Measurements from ENCODE around the gene OSBP2. TPM values are rescaled to one million over a fixed set of nuclear protein-coding genes. Genes with fewer than 3 reads are reported as not detected.
A peak's percentile ranks its signal among the peaks of the same experiment; 100 is the strongest.
"Not testable (repeated sequence)": the region's sequence is repeated elsewhere in the genome, so short reads cannot be mapped to it uniquely, and the experiment has no call there.

Gene OSBP2
- polyA plus RNA-seq, 10 donors: 4.5 to 11.9 (median 5.3) TPM

DNA sequence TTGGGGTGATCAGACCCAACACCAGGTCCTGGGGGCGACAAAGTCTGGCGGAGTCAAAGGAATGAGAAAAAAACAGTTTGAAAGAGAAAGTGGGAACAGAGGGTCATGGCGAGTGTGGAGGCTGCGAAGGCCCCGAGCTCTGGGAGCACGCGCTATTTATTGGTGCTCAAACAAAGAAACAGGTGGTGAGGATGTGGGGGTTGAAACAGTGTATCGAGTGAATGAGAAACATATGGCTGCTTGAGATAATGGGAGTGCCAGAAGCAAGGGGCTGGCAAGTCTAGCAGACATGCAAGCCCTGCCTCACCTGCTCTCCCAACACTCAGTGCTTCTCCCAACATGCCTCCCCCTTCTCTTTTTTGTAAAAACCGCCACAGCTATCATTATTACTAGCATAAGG lies 19.2 kb upstream of the OSBP2 start:
- DNase-seq: no peak

DNA sequence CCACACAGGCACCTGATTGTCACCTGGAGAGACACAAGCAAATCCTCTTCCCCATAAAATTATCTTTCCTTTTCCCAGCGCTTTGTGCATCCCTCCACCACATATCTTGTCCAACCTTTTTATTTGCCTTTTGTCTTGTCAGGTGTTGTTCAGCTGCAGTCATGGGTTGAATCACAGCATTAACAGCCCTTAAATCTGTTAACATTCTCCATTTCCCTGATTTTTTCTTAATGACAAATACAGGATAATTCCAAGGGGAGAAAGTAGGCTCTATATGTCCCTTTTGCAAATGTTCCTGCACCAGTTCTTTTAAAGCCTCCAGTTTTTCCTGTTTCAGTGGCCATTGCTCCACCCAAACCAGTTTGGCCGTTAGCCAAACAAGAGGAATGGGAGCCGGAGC lies 18.1 kb upstream of the OSBP2 start:
- DNase-seq: not testable (repeated sequence)

DNA sequence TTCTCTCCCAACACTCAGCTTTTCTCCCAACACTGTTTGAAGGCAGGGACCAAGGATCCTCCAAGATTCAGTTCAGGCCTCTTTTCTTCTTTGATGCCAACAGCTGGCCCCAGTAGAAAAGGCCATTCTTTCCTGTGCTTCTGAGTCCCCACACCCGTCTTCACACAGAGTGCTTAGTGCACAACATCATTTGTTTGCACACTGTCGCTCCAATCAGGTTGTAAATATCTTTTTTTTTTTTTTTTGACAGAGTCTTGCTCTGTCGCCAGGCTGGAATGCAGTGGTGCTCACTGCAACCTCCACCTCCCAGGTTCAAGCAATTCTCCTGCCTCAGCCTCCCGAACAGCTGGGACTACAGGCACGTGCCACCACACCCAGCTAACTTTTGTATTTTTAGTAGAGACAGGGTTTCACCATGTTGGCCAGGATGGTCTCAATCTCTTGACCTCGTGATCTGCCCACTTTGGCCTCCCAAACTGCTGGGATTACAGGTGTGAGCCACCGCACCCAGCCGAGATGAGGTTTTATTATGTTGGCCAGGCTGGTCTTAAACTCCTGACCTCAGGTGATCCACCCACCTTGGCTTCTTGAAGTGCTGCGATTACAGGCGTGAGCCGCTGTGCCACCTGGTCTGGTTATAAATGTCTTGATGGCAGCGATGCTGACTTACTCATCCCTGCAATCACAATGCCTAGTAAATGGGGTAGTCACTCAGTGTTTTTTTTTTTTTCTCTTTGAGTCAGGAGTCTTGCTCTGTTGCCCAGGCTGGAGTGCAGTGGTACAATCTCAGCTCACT lies 14.6 kb upstream of the OSBP2 start:
- DNase-seq: not testable (repeated sequence)

DNA sequence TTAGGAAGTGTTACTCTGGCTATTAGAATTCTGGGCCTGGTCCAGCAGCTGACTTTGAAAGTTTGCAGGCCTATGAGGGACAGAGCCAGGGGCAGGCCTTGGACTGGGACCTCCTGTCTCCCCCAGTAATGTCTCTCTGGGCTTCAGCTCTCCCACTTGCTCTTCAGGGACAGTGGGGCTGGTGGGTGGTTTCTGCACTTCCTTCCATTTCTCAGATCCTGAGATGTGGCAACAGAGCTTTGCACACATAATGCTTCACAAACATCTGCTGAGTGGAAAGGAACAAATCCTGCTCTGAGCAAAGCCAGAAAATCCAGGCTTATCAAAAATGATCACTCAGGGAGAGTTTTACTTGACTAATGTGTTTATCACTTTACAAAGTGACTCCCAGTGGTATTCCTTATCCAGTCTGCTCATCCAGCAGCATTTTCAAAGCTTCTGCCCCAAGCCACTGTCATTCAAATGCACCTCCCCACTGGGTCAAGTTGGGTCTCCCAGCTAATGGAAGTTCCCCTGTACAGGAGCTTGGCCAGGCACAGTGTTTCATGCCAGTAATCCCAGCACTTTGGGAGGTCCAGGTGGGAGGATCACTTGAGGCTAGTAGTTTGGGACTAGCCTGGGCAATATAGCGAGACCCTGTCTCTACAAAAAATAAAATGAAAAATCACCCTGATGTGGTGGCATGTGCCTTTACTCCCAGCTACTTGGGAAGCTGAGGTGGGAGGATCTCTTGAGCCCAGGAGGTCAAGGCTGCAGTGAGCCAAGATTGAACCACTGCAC lies 13.5 kb upstream of the OSBP2 start:
- peak in 1 of 3 donors; percentile 19 for DNase-seq

DNA sequence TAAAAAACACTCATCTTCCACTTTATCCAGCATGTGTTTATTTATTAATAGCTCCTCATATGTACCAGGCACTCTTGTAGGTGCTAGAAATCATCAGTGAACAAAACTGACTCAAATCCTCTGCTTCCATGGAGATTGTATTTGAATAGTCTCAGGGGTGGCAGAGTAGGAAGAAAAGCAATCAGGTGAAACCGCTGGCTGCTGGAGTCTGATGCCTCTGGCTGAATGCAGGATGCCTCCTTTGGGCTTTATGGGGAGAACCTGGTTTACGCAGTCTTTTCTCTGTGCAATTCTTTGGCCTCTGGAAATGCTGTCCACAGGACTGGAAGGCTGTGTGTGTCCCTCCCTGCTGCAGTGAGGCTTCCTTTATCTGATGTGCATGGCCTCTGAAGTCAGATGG lies 12.8 kb upstream of the OSBP2 start:
- no peak for DNase-seq

DNA sequence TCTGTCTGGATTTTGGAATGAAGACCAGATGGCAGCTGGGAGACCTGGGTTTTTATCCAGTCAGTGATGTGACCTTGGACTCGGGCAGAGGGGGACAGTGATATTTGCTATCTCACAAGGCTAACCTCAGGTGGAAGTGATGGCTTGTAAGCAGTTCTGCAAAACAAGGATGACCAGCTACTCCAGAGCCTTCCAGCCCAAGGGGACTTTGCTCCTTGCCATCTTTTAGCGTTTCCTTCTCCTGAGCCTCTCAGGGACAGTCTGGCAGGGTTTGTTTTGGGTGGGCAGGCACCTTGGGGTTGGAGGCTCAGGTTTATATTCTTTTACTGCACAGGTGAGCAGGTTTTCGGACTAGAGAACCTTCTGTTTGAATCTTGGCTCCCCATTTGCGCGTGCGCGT lies 9.5 kb upstream of the OSBP2 start:
- DNase-seq: no peak

DNA sequence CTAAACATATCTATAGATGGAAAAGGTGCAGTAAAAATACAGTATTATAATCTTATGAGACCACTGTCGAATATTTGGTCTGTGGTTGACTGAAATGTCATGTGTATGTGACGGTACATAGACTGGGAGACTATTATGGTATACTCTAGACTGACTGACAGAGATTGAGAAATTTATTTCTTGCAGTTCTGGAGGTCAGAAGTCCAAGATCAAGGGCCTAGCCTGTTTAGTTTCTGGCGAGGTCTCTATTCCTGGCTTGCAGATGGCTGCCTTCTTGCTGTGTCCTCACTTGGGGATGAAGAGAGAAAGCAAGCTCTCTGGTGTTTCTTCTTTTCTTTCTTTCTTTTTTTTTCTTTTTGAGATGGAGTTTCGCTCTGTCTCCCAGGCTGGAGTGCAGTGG lies 7.3 kb upstream of the OSBP2 start:
- DNase-seq: no peak

DNA sequence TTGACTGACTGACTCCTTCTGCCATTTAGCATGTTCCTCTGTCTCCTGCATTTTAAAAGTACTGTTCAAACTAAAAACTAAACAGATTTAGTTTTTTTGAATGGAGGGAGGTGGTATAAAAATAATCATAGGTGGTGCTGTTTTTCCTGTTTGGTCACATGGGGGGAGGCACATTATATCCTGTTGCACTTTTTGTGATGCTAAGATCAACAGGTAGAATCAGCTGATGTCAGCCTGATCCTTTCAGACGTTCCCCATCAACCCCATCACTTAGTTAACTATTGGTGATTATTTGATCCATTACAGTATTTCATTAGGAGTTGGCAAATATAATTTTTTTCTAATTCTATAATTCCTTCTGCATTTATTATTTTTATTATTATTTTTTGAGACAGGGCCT lies 5.1 kb upstream of the OSBP2 start:
- DNase-seq: no peak

DNA sequence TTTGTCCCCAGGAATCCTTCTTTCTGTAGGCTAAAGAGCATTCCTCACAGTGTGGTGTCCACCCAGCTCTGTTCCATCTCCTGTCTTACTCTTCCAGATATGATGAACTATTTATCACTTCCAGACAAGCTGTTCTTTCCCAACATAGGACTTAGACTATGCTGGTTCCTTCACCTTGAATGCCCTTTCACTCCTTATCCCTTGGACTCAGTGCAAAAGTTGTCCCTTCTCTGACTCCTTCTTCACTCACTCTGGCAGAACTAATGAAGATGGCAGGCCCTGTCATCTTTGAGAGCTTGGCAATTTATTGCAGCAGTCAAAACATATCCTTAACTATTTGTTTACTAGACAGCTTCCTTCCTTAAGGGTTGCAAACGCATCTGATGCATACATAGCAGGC lies 3.5 kb upstream of the OSBP2 start:
- no peak for DNase-seq

DNA sequence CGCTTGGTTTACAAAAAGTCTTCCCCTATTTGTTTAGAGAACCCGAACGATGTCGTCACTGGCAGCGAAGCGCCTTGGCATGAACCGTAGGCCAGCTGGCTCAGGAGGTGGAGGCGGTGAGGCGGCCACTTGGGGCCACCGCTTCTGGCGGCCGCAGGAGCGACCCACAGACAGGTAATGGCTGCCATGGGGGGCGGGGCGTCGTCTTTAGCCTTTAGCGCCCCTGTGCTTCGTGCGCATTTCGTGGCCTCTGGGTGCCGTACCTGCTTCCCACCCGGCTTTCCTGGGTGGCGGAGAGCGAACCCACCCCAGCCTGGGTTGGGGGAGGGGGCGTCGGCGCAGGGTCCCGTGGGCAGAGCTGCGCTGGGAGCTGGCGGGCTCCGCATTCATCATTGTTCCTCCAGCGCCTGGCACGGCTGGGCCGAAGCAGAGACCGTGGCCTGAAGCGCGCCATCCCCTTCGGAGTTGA lies 469 bp upstream of the OSBP2 start:
- DNase-seq: peak in 2 of 3 donors; percentile 18 to 63

DNA sequence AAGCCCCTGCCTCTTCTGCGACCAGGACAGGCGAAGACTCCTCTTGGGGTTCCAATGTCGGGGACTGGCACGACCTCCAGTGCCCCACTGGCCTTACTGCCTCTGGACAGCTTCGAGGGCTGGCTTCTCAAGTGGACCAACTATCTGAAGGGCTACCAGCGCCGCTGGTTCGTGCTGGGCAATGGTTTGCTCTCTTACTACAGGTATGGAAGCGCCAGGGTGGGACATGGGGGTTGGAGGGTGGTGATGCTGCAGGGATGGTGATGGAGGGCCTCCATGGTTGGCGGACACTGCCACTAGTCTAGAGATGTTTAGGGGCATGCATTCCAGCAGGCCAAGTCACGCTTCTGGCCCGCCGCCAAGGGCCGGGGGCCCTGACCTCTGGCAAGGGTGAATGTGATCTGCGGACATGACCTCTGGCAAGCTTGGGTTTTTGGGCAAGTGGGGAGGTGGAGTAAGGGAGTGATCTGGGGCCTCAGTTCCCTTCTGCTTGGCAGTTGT lies 727 bp downstream of the OSBP2 start:
- no peak for DNase-seq

DNA sequence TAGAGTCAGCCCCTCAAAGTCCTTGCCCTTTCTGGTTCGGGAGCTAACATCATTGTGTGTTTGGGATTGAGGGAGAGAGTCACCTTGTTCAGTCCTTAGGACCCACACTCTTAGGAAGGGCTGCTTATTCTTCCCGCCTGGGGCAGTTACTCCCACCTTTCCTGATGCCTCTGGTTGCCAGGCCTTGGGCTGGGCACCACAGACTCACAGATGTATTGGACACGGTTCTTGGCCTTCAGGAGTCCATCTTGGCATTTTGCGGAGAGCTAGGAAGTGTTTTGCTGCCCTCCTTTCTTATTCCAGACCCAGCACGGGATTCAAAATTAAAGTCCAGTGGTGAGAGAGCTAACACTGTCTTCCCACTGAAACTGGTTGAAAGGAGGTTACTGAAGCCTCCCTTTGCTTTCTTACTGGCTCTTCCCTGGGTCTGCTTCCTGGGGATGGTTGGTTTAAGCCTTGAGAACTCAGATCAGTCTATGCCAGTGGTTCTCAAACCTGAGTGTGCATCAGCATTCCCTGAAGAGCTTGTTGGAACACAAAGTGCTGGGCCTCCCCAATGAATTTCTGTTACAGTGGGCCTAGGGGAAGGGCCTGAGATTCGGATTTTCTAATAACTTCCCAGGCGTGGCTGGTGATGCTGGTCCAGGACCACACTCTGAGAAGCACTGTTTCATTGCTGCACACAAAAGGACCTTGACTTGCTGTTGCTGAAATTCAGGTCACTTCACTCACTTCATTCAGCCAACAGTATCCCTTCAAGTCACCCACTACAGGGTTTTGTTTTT lies 1.4 kb downstream of the OSBP2 start:
- no peak for DNase-seq

DNA sequence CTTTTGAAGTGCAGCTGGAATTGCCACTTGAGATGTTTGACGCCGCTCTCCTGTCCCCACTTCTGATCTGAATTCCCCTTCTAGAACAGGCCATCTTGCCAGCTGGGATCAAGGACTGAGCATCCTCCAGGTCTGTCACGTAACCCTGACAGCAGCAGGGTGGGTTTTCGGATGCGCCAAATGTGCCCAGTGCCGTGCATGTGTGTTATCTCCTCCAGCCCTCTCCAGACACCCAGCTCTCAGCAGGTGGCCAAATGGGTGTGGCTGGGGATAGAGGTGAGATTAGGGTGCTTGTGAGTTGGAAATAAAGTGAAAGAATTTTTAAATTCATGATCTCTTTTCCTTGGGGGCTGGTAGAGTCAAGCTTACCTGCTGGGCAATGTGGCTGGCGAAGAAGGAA lies 3.3 kb downstream of the OSBP2 start:
- no peak for DNase-seq

DNA sequence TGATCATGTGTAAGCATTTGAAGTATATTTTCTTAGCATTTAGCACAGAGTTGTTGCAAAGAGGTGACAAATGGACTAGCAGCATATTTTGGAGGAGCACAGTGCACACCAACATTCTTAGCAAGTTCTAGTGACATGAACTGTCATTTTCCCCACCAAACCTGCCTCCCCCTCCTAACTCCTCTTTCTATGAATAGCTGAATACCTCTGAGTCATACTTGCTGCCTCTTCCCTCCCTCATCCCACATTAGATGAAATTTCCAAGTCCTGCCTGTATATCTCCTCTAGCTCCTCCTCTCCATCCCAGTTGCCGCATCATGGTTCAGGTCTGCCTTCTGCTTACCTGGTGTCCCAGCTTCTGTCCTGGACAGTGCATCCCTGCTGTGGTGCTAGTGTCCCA lies 7.2 kb downstream of the OSBP2 start:
- DNase-seq: no peak

DNA sequence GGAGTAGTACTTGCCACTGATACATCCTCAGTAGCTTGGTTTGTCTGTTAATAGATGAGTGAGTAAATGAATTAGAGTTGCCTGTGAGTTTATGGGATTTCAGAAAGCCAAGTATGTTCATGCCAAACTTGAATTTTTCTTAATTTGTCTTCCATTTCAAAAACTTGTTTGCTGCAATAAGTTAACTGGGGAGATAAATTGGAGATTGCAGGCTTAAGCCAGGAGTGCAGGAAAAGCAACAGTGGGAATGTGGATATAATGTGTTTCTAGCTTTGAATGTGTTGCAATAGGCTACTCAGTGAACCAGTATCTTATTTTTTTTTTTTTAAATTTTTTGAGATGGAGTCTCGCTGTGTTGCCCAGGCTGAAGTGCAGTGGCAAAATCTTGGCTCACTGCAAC lies 8.2 kb downstream of the OSBP2 start:
- no peak for DNase-seq

DNA sequence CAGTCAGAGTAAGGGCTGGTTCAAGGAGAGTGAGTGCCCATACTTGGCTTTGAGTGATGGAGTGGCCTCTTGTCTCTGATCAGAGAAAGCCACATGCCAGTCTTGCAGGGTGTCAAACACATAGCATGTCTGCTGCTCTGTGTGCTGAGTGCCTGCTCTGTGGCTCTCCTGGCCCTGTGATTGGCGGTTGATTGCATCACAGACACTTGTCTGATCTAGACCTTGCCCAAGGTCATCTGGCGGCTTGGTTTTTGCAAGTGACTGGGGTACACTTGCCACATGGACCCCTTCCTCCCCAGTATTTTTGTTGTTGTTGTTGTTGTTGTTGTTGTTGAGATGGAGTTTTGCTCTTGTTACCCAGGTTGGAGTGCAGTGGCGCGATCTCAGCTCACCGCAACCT lies 10.3 kb downstream of the OSBP2 start:
- DNase-seq: no peak

DNA sequence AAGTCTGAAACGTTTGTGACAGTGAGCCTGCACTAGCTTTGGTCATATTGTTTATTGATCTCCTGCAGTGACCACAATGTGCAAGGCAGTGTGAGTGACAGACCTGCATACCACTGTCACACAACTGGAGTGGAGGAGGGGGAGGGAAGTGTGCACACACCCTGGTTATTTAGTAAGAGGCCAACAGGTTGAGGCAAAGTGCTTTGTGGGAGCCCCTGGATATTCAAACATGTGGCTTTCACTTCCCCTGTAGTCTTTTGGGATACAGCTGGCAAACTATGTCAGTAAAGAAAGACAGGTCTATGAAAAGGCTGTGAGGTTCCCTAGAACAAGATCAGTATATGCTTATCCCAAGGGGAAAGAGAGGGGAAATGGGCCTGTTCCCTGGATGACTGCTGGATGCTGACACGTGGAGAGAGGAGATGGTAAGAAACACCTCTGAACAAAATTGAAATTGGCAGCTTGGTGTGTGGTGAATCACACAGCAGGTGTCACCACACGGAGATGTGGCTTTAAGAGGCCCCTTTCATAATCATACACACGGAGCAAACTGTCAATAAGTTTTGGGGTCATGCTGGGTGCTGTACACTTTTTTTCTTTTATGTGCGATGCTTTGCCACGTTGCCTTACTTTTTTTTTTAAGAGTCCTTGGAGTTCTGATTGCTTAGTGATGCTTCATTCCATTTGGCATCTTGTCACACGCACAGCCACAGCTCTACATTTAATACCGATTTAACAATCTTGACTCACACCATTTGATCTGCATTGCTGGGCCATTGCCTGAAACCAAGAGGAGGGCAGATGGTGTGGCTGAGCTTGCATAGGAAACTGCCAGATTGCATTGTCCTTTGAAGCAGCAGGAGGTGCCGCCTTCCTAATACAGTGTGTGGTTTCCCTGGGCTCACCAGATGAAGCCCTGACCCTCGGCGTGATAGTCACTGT lies 11.3 kb downstream of the OSBP2 start:
- DNase-seq: peak in 1 of 3 donors; percentile 61

DNA sequence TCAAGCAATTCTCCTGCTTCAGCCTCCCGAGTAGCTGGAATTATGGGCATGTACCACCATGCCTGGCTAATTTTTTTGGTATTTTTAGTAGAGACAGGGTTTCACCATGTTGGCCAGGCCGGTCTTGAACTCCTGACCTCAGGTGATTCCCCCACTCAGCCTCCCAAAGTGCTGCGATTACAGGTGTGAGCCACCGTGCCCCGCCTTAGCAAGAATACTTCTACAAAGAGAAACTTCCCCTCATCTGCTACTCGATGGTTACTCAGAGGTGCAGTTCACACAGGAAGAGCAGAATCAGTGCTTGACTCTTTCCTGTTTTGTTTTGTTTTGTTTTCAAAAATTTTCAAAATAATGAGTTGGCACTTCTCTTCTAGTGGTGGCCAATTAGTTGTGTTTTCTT lies 15.3 kb downstream of the OSBP2 start:
- DNase-seq: not testable (repeated sequence)

DNA sequence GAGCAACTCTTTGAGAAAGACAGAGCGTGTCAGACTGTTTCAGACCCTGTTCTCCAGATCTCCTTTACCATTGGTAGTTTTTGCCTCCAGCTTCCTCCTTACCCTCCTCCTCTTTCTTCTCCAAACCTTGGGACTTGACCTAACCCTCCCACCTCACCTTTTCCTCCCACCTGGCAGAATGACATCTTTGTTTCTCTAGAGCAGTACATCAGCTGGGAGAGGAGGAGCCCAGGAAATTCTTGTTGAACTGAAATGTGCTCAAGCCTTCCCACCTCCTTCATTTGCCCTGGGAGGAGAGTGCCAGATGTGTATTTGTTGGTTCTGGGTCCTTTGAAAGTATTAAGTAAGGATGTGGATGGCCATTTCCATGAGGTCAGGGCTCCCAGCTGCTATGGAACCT lies 17.4 kb downstream of the OSBP2 start:
- DNase-seq: no peak

DNA sequence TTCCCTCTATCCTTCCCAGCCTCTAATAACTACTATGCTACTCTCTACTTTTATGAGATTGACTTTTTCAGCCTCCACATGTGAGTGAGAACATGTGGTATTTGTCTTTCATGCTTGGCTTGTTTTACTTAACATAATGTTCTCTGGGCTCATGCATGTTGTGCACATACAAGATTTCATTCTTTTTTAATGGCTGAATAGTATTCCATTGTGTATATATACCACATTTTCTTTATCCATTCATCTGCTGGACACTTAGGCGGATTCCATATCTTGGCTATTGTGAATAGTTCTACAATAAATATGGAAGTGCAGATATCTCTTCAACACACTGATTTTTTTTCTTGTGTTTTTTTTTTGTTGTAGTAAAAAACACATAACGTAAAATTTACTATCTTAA lies 19.4 kb downstream of the OSBP2 start:
- no peak for DNase-seq

DNA sequence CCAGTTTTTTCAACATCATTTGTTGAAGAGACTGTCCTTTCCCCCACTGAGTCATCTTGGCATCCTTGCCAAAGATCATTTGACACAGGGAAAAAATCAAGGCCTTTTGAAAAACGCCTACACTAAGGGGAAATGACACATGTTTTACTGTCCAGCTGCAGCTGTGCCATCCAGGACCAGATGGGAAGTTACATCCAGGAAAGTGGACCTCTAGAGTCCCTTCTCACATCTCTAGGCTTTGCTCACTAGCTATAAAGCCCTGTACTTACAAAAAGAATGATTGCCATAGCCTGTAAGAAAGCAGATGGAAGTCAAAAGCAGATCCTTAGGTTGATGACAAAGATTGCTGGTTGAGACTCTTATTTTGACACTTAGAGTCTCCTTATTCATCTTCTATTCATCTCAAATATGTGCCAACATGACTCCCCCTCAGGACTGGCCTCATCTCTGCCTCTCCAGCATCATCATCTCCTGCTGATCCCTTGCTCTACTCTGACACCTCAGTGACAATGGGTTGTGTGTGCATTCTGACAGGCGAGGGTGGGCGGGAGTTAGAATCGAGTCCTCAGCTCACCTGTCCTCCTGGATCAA lies 22.8 kb downstream of the OSBP2 start:
- peak in 1 of 3 donors; percentile 57 for DNase-seq

Data from muscle of back (tissue), 11 donors.